Measurements from ENCODE around the gene TMEM61.
"Not testable (repeated sequence)": the region's sequence is repeated elsewhere in the genome, so short reads cannot be mapped to it uniquely, and the experiment has no call there.

The TMEM61 gene

GRCh38 chr1:54959241-54959640 lies 21.2 kb upstream of the TMEM61 start:
- in situ Hi-C loops (cut with HindIII; ENCODE audit: low sequenced_read_pairs): no loop called here

DNA sequence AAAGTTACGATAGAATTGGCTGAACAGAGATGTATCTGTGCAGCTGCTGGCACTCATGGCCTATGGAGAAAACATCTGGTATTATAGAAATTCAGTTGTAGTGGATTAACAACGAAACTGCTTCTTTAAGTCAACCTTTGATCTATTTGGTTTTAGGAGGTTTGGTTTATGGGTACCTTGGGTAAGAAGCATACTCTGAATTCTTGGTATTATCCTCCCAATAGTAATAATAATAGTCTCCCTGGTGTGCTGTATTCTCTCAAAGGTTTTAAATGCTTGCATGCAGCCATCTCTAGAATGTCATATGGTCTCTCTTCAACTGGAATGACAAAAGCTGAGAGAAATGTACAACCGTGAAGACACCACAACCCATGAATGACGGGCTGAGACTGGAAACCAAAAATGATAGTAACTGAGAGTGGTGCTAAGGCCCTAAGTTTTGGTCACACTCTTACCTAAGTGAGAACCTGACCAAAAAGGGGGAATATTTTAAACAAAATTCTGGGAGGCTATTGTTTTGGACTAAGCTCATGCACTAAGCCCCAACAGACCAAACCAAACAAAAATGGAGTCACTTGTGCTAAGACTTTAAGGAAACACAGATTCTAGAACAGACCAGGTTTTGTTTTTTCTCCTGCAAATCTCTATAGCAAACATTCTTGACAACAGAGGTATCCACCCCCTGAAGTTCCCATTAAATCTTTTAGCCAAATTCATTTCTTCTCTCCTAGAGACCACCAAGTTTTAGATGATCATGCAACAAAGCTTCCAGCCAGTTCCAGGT lies 17.6 kb upstream of the TMEM61 start:
- in situ Hi-C loops (cut with HindIII; ENCODE audit: low sequenced_read_pairs): no loop called here

DNA sequence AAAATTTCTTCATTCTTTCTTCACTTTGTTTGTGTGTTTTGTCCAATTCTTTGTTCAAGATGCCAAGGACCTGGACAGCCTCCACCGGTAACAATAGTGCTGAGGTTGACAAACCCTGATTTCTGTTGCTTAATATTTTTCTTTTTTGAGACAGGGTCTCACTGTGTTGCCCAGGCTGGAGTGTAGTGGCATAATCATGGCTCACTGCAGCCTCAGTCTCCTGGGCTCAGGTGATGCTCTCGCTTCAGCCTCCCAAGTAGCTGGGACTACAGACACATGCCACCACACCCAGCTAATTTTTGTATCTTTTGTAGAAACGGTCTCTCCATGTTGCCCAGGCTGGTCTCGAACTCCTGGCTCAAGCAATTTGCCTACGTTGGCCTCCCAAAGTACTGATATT lies 16.6 kb upstream of the TMEM61 start:
- in situ Hi-C loops (cut with HindIII; ENCODE audit: low sequenced_read_pairs): not testable (repeated sequence)

DNA sequence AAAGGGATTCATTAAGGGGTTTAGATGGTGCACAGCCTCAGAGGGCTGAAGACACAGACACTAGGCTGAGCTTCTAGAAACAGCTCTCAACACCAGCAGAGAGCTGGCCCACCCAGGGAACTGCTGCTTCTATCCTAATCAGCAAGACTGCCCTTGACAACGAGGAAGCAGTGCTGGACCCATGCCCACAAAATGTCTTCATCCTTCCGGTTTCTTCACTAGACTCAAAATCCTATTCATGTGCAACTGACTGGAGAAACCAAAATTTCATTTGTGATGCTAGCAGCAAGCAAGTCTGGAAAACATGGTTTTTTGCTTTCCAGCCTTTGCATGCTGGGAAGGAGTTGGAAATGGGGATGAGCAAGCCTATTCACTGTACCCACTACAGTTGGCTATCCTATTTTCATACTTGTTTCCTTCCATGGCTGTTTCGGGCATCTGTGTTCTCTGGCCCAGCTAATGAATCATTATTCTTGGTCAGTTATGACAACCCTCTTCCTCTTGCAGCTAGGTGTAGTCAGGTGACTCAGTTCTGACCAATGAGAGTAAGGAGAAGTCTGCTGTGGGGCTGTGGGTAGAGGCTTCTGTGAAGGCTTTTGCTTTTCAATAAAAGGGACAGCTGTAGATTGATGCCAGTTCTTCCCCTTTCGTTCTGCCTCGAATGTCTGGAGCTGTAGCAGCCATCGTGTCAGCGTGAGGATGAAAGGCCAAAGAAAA lies 14.6 kb upstream of the TMEM61 start:
- in situ Hi-C loops (cut with HindIII; ENCODE audit: low sequenced_read_pairs): no loop called here

- in situ Hi-C loops (cut with HindIII; ENCODE audit: low sequenced_read_pairs): no loop called here
These were observed 13.1 kb upstream of the TMEM61 start for GRCh38 chr1:54967372-54967771.

DNA sequence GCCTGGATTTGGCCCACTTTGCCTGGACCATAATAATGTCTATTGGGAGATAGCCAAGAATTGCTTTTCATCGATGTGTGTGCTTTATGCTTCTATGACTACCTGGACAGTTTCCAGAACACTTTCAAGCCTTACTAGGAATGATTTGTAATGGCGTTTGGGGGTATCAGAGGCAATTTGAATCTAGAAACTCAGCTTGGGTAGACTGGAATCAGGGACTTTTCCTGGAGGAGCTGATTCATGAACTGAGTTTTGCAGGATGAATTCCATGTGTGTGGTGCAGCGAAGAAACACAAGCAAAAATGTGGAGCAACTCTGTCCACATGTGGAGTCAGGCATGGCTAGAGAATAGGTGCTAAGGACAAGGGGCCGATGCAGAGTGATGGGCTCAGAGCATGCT lies 11.9 kb upstream of the TMEM61 start:
- in situ Hi-C loops (cut with HindIII; ENCODE audit: low sequenced_read_pairs): no loop called here

DNA sequence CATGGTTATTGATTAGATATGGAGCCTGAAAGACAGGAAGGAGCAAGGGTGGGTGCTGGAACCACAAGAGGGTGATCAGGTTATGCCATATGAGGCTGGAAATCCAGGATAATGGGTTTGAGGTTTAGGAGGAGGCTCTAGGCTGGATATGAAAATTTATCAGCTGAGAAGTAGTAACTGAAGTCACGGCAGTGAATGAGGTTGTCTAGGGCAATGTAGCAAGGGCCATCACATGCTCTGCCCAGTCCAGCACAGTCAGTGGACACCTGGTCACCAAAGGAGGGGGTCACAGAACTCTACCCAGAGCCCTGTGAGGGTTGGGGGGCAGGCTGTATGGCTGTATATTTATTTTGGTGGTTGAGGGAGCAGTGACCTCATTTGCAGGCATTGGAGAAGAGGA lies 10.5 kb upstream of the TMEM61 start:
- in situ Hi-C loops (cut with HindIII; ENCODE audit: low sequenced_read_pairs): no loop called here

DNA sequence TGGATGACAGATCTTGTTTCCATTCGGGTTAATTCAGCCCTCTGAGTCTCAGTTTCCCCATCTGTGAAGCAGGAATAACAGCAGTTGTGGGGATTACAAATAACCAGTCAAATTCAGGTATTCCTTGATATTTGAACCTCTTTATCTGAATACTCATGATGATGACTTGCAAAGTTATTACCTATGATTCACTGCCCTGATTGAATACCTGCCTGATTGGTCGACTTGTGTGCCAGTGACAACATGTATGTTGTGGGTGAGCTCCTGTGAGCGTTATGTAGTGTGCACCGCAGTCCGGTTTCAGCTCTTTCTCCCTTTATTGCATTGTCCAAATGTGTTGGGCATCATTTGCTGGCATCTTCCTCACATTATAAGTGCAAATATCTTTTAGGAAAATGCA lies 9.5 kb upstream of the TMEM61 start:
- in situ Hi-C loops (cut with HindIII; ENCODE audit: low sequenced_read_pairs): no loop called here

- in situ Hi-C loops (cut with HindIII; ENCODE audit: low sequenced_read_pairs): no loop called here
These were observed 9.1 kb upstream of the TMEM61 start for GRCh38 chr1:54971317-54971791.

DNA sequence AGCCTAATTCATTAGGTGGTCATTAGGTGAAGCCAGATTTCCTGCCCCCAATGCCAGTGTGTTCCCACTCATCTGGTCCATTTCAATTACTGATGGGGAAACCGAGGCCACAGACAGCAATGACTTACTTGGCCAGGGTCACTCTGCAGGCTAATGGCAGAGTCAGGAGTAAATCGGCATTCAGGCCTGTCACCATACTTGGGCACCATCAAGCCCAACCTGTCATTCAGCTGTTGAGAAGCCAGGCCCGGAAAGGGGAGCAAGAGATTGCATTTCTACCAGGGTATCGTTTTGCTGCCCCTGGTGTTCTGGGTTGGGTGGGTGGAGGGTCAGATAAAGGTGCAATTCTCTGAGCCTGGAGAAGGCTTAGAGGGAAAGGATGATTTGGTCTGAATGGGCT lies 8.0 kb upstream of the TMEM61 start:
- in situ Hi-C loops (cut with HindIII; ENCODE audit: low sequenced_read_pairs): no loop called here

GRCh38 chr1:54973205-54973921 lies 7.1 kb upstream of the TMEM61 start:
- in situ Hi-C loops (cut with HindIII; ENCODE audit: low sequenced_read_pairs): no loop called here

DNA sequence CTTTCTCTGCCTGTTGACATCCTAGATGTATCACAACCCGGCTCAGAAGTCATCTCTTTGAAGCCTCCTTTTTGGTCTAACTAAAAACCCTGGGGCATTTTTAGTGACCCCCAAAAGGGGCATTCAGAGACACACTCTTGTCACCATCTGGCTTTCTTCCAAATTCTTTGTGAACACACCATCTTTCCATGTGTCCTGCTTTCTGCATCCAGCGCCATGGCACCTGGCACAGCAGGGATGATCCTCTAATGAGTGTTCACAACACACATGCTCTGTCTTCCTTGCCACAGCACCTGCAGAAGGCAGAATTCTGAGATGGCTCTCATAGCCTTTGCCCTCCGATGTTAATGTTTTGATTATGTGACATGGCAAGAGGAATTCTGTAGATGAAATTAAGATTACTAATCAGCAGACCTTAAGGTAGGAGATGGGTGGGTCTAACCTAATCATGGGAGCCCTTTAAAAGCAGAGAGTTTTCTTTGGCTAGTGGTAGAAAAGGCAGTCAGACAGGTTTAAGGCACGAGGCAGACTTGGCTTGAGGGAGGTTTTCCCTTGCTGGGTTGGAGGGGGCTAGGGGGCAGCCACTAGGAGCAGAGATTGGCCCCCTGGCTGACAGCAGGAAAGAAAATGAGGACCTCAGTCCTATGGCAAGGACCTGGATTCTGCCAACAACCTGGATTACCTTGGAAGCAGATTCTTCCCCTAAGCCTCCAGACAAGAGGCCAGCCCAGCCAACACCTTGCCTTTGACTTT lies 4.9 kb upstream of the TMEM61 start:
- in situ Hi-C loops (cut with HindIII; ENCODE audit: low sequenced_read_pairs): no loop called here

DNA sequence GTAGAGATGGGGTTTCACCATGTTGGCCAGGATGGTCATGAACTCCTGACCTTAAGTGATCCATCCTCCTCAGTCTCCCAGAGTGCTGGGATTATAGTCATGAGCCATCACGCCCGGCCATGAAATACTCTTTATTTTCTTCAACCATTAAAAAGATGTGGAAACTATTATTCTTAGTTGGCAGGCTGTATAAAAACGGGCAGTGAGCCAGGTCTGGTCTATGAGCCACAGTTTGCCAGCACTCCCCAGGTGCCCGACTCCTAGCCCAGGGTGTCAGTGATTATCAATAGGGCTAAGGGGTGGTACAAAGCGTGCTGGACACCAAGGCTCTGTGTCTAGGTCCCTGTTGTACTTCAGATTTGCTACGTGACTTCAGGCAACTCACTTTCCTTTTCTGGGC lies 3.7 kb upstream of the TMEM61 start:
- in situ Hi-C loops (cut with HindIII; ENCODE audit: low sequenced_read_pairs): no loop called here

DNA sequence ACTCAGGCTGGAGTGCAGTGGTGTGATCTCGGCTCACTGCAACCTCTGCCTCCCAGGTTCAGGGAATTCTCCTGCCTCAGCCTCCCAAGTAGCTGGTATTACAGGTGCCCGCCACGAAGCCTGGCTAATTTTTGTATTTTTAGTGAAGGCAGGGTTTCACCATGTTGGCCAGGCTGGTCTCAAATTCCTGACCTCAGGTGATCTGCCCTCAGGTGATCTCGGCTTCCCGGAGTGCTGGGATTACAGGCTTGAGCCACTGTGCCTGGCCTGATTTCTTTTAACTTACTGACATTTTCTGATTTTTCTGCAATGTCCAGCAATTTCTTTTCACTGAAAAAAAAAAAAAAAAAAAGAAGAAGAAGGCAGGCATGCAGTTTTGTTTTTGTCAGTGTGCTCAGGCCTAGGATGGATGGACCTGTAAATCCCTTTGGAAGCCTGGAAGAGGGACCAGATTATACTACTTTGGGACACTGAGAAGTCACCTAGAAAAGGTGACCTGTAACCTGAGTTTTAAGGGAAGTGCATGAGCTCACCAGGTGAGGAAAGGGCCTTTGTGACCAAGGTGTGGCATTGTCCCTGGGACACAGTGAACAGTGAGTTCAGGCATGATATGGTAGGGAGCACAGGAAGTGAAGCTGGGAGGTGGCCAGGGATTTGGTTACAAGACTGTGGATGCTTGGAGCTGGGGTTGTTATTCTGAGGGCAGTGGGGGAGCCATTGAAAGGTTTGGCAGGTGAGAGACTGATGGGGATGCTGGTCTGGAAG lies 2.7 kb upstream of the TMEM61 start:
- in situ Hi-C loops (cut with HindIII; ENCODE audit: low sequenced_read_pairs): no loop called here

- in situ Hi-C loops (cut with HindIII; ENCODE audit: low sequenced_read_pairs): no loop called here
These were observed 1.7 kb upstream of the TMEM61 start for GRCh38 chr1:54978528-54979326.

DNA sequence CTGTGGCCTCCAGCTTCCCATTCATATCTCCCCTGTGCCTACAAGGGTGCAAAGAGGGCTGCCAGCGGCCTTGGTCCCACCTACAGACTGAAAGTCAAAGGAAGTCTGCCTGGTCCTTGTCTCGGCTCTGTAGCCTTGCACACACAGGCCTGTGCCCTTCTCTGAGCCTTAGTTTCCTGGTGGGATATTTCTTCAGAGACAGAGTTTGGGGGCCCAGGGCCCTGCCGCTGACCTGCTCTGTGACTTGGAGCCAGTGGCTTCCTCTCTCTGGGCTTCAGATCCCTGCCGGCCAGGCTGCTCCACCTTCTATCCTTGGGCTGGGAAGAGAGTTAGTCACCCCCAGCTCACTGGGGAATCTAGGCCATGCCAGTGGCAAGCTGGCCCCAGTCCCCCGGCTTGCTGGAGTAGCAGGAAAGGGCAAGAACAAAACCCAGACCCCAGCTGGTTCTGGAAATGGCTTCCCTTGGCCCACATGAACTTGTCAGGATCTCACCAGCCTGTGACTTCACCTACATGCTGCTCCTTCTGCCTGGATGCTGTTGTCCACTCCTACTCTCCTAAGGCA lies 1.0 kb upstream of the TMEM61 start:
- in situ Hi-C loops (cut with HindIII; ENCODE audit: low sequenced_read_pairs): no loop called here

GRCh38 chr1:54980046-54980527 lies 341 bp upstream of the TMEM61 start:
- in situ Hi-C loops (cut with HindIII; ENCODE audit: low sequenced_read_pairs): no loop called here

DNA sequence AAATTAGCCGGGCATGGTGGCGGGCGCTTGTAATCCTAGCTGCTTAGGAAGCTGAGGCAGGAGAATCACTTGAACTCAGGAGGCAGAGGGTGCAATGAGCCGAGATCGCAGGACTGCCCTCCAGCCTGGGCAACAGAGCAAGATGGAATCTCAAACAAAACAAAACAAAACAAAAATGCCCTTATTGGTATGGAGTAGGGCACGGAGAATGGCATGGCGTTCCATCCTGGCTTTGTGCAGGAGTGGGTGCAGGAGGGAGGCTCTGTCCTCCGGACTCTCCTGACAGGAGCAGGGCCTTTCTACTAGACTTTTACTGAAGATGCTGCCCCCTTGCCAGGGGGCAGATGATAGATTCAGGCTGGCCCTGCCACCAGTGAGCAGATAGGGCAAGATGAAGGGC lies 1.0 kb downstream of the TMEM61 start:
- in situ Hi-C loops (cut with HindIII; ENCODE audit: low sequenced_read_pairs): no loop called here

GRCh38 chr1:54982739-54983138 lies 2.3 kb downstream of the TMEM61 start:
- in situ Hi-C loops (cut with HindIII; ENCODE audit: low sequenced_read_pairs): no loop called here

Data from endothelial cell of hepatic sinusoid (primary cell).